T-helper 1 cell treated with Interleukin-12 subunit alpha and Interleukin-12 subunit beta and Interleukin-4 antibody, amounts not matched to agents 30 μg/mL and 1 μg/mL, for 36 hours (primary cell): Measurements from ENCODE around the gene MINPP1.

ENCODE experiments used
- H3K27ac Mint-ChIP-seq: one replicate; pipeline ENCODE4 v1.8.0; 2021; ENCODE audit warnings: mild to moderate bottlenecking, mixed read lengths
- H3K27me3 Mint-ChIP-seq: one replicate; pipeline ENCODE4 v1.8.0; 2021; ENCODE audit warnings: low read depth, mixed read lengths
- H3K36me3 Mint-ChIP-seq: one replicate; pipeline ENCODE4 v1.8.0; 2021; ENCODE audit warnings: low read depth, mixed read lengths
- H3K4me1 Mint-ChIP-seq: one replicate; pipeline ENCODE4 v1.8.0; 2021; ENCODE audit warnings: low read depth, mixed read lengths
- H3K4me3 Mint-ChIP-seq: one replicate; pipeline ENCODE4 v1.8.0; 2021; ENCODE audit warnings: mild to moderate bottlenecking, moderate library complexity, mixed read lengths
- H3K9me3 Mint-ChIP-seq: one replicate; pipeline ENCODE4 v1.8.0; 2021; ENCODE audit warnings: mixed read lengths

MINPP1 gene

GRCh38 chr10:87538092-87539015 lies 33.7 kb downstream of the MINPP1 start:
- no peaks in the 10 kb centered on the region for H3K27me3 Mint-ChIP-seq
- H3K27ac Mint-ChIP-seq: no peak overlapping the region
- peaks cover 20% of the 10 kb centered on the region for H3K9me3 Mint-ChIP-seq
- H3K4me3 Mint-ChIP-seq: no peak overlapping the region
- peaks cover 12% of the 10 kb centered on the region for H3K4me1 Mint-ChIP-seq
- H3K36me3 Mint-ChIP-seq: peaks cover 33% of the 10 kb centered on the region

GRCh38 chr10:87541114-87541513 lies 36.4 kb downstream of the MINPP1 start:
- Mint-ChIP-seq H3K4me1 (peaks cover 9% of the 10 kb centered on the region), H3K27me3 (no peaks in the 10 kb centered on the region), H3K9me3 (peaks cover 20% of the 10 kb centered on the region), H3K4me3 (no peak overlapping the region), H3K36me3 (peaks cover 35% of the 10 kb centered on the region), H3K27ac (no peak overlapping the region)

GRCh38 chr10:87544721-87545120 lies 40.0 kb downstream of the MINPP1 start:
- Mint-ChIP-seq H3K27me3 (no peaks in the 10 kb centered on the region), H3K4me1 (peaks cover 4% of the 10 kb centered on the region), H3K9me3 (peaks cover 20% of the 10 kb centered on the region), H3K27ac (no peak overlapping the region), H3K4me3 (no peak overlapping the region), H3K36me3 (peaks cover 31% of the 10 kb centered on the region)

DNA sequence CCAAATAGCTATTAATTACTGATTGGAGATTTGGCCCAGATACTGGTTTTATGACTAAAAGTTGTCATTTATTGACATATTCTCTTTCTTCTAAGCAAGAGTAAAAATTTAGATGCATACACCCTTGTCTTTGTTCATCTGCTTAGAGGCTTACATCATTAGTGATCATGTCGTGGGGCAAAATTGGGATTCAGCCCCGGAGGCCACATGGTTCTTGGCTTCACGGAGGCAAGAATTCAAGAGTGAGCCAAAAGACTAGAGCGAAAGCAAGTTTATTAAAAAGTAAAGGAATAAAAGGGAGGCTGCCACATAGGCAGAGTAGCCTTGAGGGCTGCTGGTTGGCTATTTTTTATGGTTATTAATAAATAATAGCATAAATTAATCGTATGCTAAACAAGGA lies 41.1 kb downstream of the MINPP1 start:
- Mint-ChIP-seq H3K36me3 (peaks cover 28% of the 10 kb centered on the region), H3K27ac (no peak overlapping the region), H3K27me3 (no peaks in the 10 kb centered on the region), H3K4me1 (no peaks in the 10 kb centered on the region), H3K4me3 (no peak overlapping the region), H3K9me3 (peaks cover 20% of the 10 kb centered on the region)

DNA sequence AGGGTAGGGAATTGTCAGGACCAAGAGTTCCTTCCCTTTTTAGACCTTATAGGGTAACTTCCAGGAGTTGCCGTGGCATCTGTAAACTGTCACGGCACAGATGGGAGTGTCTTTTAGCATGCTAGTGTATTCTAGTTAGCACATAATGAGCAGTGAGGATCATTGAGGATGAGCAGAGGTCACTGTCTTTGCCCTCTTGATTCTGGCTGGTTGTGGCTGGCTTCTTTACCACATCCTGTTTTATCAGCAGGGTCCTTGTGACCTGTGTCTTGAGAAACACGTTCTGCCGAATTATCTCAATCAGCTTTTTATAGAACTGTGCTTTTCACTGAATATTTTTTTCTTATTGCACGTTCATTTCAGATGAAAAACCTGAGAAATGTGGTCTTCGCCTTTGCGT lies 41.5 kb downstream of the MINPP1 start:
- H3K4me1 Mint-ChIP-seq: no peaks in the 10 kb centered on the region
- H3K4me3 Mint-ChIP-seq: no peak overlapping the region
- peaks cover 25% of the 10 kb centered on the region for H3K36me3 Mint-ChIP-seq
- H3K27me3 Mint-ChIP-seq: no peaks in the 10 kb centered on the region
- H3K9me3 Mint-ChIP-seq: peaks cover 20% of the 10 kb centered on the region
- no peak overlapping the region for H3K27ac Mint-ChIP-seq

DNA sequence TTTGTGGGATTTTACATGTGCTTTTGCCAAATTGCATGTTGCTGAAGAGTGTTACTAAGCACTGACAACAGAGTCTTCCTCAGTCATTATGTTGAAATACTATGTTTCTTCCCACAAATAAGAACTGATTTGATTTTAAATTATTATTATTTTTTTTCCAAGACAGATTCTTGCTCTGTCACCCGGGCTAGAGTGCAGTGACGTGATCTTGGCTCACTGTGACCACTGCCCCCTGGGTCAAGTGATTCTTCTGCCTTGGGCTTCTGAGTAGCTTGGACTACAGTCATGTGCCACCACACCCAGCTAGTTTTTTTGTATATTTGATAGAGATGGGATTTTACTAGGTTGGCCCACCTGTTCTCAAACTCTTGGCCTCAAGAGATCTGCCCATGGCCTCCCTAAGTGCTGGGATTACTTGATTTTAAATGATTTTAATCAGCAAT lies 42.3 kb downstream of the MINPP1 start:
- H3K27ac Mint-ChIP-seq: no peak overlapping the region
- H3K4me1 Mint-ChIP-seq: no peaks in the 10 kb centered on the region
- peaks cover 14% of the 10 kb centered on the region for H3K9me3 Mint-ChIP-seq
- peaks cover 18% of the 10 kb centered on the region for H3K36me3 Mint-ChIP-seq
- H3K27me3 Mint-ChIP-seq: no peaks in the 10 kb centered on the region
- H3K4me3 Mint-ChIP-seq: no peak overlapping the region

- no peak overlapping the region for H3K4me3 Mint-ChIP-seq
- no peaks in the 10 kb centered on the region for H3K4me1 Mint-ChIP-seq
- H3K36me3 Mint-ChIP-seq: peaks cover 14% of the 10 kb centered on the region
- peaks cover 5% of the 10 kb centered on the region for H3K9me3 Mint-ChIP-seq
- no peaks in the 10 kb centered on the region for H3K27me3 Mint-ChIP-seq
- no peak overlapping the region for H3K27ac Mint-ChIP-seq
Measured at GRCh38 chr10:87547734-87548311, 43.1 kb downstream of the MINPP1 start.

DNA sequence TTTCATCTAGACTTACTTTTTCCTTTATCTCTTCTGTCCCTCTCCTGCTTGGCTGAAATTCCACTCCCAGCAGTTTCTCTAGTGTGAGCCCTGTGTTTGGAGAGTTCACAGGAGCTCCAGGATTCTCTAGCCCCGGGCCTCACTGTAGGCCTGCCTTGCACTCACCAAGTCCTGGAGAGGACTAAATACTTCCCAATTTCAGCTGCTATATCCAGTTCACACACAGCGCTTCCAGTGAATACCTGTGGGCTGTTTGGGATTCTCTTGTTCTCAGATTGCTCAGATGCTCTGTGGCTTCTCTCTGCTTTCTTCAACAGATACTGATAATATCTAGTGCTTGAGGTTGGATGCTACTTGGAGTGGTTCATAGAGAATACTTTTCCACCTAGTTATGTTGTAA lies 46.0 kb downstream of the MINPP1 start:
- Mint-ChIP-seq H3K36me3 (peaks cover 13% of the 10 kb centered on the region), H3K27ac (no peak overlapping the region), H3K9me3 (no peaks in the 10 kb centered on the region), H3K27me3 (no peaks in the 10 kb centered on the region), H3K4me3 (no peak overlapping the region), H3K4me1 (no peaks in the 10 kb centered on the region)

- H3K4me3 Mint-ChIP-seq: no peak overlapping the region
- peaks cover 13% of the 10 kb centered on the region for H3K36me3 Mint-ChIP-seq
- no peaks in the 10 kb centered on the region for H3K27me3 Mint-ChIP-seq
- H3K9me3 Mint-ChIP-seq: no peaks in the 10 kb centered on the region
- H3K4me1 Mint-ChIP-seq: no peaks in the 10 kb centered on the region
- H3K27ac Mint-ChIP-seq: no peak overlapping the region
Measured at GRCh38 chr10:87551326-87551725, 46.6 kb downstream of the MINPP1 start.

DNA sequence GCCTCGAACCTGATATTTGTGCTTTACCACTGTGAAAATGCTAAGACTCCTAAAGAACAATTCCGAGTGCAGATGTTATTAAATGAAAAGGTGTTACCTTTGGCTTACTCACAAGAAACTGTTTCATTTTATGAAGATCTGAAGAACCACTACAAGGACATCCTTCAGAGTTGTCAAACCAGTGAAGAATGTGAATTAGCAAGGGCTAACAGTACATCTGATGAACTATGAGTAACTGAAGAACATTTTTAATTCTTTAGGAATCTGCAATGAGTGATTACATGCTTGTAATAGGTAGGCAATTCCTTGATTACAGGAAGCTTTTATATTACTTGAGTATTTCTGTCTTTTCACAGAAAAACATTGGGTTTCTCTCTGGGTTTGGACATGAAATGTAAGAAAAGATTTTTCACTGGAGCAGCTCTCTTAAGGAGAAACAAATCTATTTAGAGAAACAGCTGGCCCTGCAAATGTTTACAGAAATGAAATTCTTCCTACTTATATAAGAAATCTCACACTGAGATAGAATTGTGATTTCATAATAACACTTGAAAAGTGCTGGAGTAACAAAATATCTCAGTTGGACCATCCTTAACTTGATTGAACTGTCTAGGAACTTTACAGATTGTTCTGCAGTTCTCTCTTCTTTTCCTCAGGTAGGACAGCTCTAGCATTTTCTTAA lies 47.7 kb downstream of the MINPP1 start:
- H3K27me3 Mint-ChIP-seq: no peaks in the 10 kb centered on the region
- H3K9me3 Mint-ChIP-seq: no peaks in the 10 kb centered on the region
- H3K27ac Mint-ChIP-seq: no peak overlapping the region
- H3K4me3 Mint-ChIP-seq: no peak overlapping the region
- H3K36me3 Mint-ChIP-seq: peaks cover 10% of the 10 kb centered on the region
- H3K4me1 Mint-ChIP-seq: no peaks in the 10 kb centered on the region

- Mint-ChIP-seq H3K27ac (no peak overlapping the region), H3K9me3 (no peaks in the 10 kb centered on the region), H3K27me3 (peaks cover 8% of the 10 kb centered on the region), H3K4me3 (no peak overlapping the region), H3K4me1 (no peaks in the 10 kb centered on the region), H3K36me3 (peaks cover 8% of the 10 kb centered on the region)
Measured at GRCh38 chr10:87557409-87557808, 52.7 kb downstream of the MINPP1 start.

DNA sequence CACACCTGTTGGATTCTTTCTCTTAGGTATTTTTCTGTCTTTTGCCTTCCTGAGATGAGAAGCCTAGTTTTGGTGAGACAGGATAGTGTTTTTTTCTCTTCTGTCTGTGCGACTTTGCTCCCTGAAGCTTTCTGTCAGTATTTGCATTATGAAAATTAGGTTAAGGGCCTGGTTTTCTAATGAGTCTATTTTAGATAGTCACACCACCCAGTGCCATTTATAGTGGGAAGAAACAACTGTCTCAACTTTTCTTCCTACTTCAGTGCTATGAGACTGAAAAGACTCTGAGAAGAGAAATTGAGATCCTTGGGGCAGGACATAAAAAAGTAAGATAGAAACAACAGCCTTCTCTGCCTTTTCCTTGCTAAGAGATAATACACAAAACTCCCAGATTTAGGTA lies 53.6 kb downstream of the MINPP1 start:
- peaks cover 8% of the 10 kb centered on the region for H3K27me3 Mint-ChIP-seq
- no peak overlapping the region for H3K4me3 Mint-ChIP-seq
- no peak overlapping the region for H3K27ac Mint-ChIP-seq
- H3K36me3 Mint-ChIP-seq: peaks cover 3% of the 10 kb centered on the region
- peaks cover 8% of the 10 kb centered on the region for H3K9me3 Mint-ChIP-seq
- no peaks in the 10 kb centered on the region for H3K4me1 Mint-ChIP-seq

DNA sequence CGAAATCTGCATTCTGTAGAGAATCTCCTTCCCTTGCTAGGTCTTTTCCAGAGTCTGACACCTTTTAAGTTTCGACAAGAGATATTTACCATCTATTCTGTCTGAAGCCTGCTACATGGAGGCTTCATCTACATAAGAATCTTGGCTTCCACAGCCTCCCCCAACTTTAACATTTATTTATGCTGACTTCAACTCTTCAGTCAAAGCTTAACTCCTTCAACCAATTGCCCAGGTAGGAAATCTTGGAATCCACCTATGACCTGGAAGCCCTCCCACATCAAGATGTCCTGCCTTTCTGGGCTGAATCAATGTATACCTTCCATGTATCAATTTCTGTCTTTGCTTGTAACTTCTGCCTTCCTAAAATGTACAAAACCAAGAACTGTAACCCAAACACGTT lies 54.7 kb downstream of the MINPP1 start:
- H3K9me3 Mint-ChIP-seq: peaks cover 11% of the 10 kb centered on the region
- H3K4me3 Mint-ChIP-seq: no peak overlapping the region
- no peaks in the 10 kb centered on the region for H3K4me1 Mint-ChIP-seq
- peaks cover 8% of the 10 kb centered on the region for H3K27me3 Mint-ChIP-seq
- peaks cover 1% of the 10 kb centered on the region for H3K36me3 Mint-ChIP-seq
- no peak overlapping the region for H3K27ac Mint-ChIP-seq

DNA sequence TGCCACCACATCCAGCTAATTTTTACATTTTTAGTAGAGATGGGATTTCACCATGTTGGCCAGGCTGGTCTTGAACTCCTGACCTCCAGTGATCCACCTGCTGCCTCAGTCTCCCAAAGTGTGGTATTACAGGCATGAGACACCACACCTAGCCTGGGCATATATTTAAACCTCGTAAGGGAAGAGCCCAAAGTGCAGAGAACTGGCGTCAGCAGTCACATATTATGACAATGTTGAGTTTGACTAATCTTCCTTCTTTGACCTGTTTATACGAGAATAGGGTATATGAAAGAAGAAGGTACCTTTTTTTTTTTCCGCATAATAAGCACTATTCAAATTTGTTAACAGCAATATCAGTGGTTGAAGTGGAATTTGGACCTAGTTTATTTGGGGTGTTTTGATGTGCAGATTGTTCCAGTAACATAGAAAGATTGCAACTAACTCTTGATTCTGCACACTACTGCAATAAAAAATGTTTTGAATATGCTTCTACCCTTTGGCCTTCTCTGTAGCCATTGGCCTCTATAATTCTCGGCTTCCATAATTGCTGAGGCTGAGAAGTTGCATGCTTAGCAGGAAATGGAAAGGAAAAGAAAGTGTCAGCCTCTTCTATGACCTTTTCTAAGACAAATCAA lies 55.9 kb downstream of the MINPP1 start:
- Mint-ChIP-seq H3K36me3 (no peaks in the 10 kb centered on the region), H3K27ac (no peak overlapping the region), H3K27me3 (peaks cover 13% of the 10 kb centered on the region)

More for the DNA sequence above, 55.9 kb downstream of the MINPP1 start:
- Mint-ChIP-seq H3K4me3 (no peak overlapping the region), H3K9me3 (peaks cover 20% of the 10 kb centered on the region), H3K4me1 (no peaks in the 10 kb centered on the region)
